Naive B cell (primary cell): ENCODE data around the gene HSF5. TPM values are rescaled to one million over a fixed set of nuclear protein-coding genes. Genes with fewer than 3 reads are reported as not detected.
"Not testable (repeated sequence)": the region's sequence is repeated elsewhere in the genome, so short reads cannot be mapped to it uniquely, and the experiment has no call there.

Experiments
- ATAC-seq, 2 donors: fragments of 150-1000 bp; cut with Tn5 transposase; 2 replicates each; pipeline ENCODE4 v1.10.0; 2021; ENCODE audit warnings: low read depth in 2 of 2, mild to moderate bottlenecking in 2 of 2, moderate library complexity in 2 of 2
- DNase-seq: peaks from one replicate; pipeline ENCODE4 v3.0.0; 2022
- H3K27ac Mint-ChIP-seq, 6 donors: one replicate each; pipeline ENCODE4 v1.8.0; 2020 to 2022; ENCODE audit warnings: mild to moderate bottlenecking in 6 of 6, mixed read lengths in 6 of 6, moderate library complexity in 5 of 6, inconsistent platforms in 2 of 6
- H3K27me3 Mint-ChIP-seq, 3 donors: one replicate each; pipeline ENCODE4 v1.8.0; 2021 to 2022; ENCODE audit warnings: mixed read lengths in 3 of 3, mild to moderate bottlenecking in 1 of 3
- H3K36me3 Mint-ChIP-seq, 2 donors: one replicate each; pipeline ENCODE4 v1.8.0; 2020 to 2022; ENCODE audit warnings: mixed read lengths in 2 of 2, inconsistent platforms in 1 of 2, mild to moderate bottlenecking in 1 of 2
- H3K4me1 Mint-ChIP-seq, 3 donors: one replicate each; pipeline ENCODE4 v1.8.0; 2020 to 2022; ENCODE audit warnings: mixed read lengths in 3 of 3, inconsistent platforms in 1 of 3, mild to moderate bottlenecking in 1 of 3, moderate library complexity in 1 of 3
- H3K4me3 Mint-ChIP-seq, 8 donors: one replicate each; pipeline ENCODE4 v1.8.0; 2020 to 2022; ENCODE audit warnings: mild to moderate bottlenecking in 8 of 8, mixed read lengths in 8 of 8, moderate library complexity in 8 of 8, inconsistent platforms in 2 of 8
- H3K9me3 Mint-ChIP-seq, 7 donors: one replicate each; pipeline ENCODE4 v1.8.0; 2020 to 2022; ENCODE audit warnings: mixed read lengths in 7 of 7, mild to moderate bottlenecking in 5 of 7, inconsistent platforms in 2 of 7, moderate library complexity in 1 of 7
- polyA plus RNA-seq, 6 donors: library from polyadenylated mRNA; unstranded; fragments of 300-500 nt; fragmentation: Illumina TruSeq; gene quantifications; one replicate each; pipeline ENCODE4 v1.2.3, GENCODE V29; 2021; ENCODE audit warnings: low read depth in 6 of 6

The HSF5 gene
- polyA plus RNA-seq, 6 donors from 2014 or later, result 1.3 to 4.6 (median 3.1) TPM

DNA sequence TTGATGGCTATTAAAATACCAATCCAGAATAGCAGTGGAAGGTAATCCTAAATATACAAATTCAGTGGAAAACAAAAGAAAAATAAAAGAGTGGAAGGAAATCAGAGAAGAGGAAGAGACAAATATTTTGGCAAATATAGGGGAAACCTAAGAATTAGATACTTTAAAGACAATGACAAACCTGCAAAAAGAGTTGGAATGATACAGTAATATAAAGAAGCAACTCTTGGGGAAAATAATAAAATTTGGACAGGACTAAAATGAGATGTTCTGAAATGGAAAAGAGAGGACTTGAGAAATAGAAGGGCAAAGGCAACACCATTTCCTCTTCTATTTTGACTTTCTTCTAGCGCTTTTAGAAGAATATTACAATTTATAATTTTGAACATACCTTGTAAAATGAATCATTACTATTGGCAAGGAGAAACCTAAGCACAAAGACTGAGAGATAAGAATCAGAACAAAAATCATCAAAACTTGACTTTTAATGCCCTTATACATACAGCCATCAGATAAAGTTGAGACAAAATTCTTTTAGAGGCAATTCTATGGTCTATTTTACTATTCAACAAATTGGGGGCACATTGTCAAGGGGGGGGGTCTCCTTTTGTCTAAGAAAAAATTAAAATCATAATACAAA, 76.0 kb downstream of the HSF5 start:
- Mint-ChIP-seq H3K27ac (peak overlapping the region in 2 of 6 donors; percentile 29 to 67), H3K9me3 (no peaks in the 10 kb centered on the region), H3K36me3 (no peaks in the 10 kb centered on the region), H3K27me3 (no peaks in the 10 kb centered on the region), H3K4me3 (no peak overlapping the region), H3K4me1 (peaks cover 0 to 5% (median under 1%) of the 10 kb centered on the region in 3 donors)
- DNase-seq, result no peak
- ATAC-seq, result no peak

GRCh38 chr17:58411408-58411894, 76.8 kb downstream of the HSF5 start:
- ATAC-seq, result no peak
- no peak overlapping the region for H3K4me3 Mint-ChIP-seq
- no peaks in the 10 kb centered on the region for H3K36me3 Mint-ChIP-seq
- no peaks in the 10 kb centered on the region for H3K4me1 Mint-ChIP-seq
- H3K27me3 Mint-ChIP-seq, result no peaks in the 10 kb centered on the region
- peak overlapping the region in 2 of 6 donors; percentile 24 to 29 for H3K27ac Mint-ChIP-seq
- H3K9me3 Mint-ChIP-seq, result no peaks in the 10 kb centered on the region
- no peak for DNase-seq

DNA sequence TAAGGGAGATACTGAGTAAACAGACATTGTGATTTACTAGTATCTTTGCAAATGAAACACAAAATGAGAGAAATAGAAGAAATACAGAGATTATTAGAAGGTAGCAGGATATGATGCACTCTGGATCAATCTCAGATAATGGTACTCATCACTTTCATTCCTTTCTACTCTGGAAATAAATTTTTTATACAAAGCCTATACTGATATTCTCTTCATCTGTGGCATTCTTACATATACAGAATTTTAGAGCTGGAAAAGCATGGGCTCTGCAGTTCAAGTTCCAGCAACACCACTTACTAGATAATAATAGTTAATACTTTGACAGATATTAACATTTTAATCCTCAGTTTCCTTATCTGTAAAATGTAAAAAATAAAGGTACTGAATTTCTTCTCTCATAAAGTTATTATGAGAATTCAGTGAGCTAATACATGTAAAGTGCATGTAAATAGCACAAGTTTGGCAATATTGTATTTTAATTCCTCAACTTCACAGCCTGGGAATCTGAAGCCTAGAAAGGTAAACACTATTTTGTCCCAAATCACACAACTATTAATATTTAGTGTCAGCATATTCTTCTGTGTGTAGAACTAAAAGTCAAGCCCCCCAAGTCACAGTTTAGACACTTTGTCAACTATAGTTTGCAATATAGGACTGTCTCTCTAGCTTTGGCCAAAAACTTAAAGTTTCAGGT, 77.3 kb downstream of the HSF5 start:
- Mint-ChIP-seq H3K4me3 (no peak overlapping the region), H3K9me3 (no peaks in the 10 kb centered on the region), H3K27me3 (no peaks in the 10 kb centered on the region), H3K36me3 (no peaks in the 10 kb centered on the region), H3K27ac (no peak overlapping the region), H3K4me1 (no peaks in the 10 kb centered on the region)
- ATAC-seq (no peak), DNase-seq (no peak)

- no peak for ATAC-seq
- H3K27ac Mint-ChIP-seq, result no peak overlapping the region
- no peaks in the 10 kb centered on the region for H3K9me3 Mint-ChIP-seq
- H3K27me3 Mint-ChIP-seq, result no peaks in the 10 kb centered on the region
- H3K4me3 Mint-ChIP-seq, result no peak overlapping the region
- H3K4me1 Mint-ChIP-seq, result no peaks in the 10 kb centered on the region
- no peaks in the 10 kb centered on the region for H3K36me3 Mint-ChIP-seq
- DNase-seq, result no peak
Measured at GRCh38 chr17:58409432-58409831, 78.8 kb downstream of the HSF5 start.

DNA sequence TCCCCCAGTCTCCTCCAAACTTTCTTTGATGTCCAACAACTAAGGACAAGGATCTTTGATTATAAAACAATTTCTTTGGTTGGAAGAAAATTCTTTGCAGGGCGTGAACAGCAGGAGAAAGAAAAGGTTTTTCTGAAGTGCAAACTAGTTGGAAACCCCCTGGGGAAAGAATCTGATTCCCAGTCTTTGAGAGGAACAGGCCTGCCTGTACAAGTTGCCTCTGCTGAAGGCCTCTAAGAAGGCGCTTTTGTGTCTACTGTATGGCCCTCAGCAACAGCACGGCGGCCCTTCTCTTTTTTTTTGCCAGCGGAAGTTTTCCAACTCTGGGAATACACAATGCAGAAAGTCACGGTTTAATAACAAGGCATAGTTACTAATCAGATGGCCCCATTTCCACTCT, 84.9 kb downstream of the HSF5 start:
- ATAC-seq, result no peak

DNA sequence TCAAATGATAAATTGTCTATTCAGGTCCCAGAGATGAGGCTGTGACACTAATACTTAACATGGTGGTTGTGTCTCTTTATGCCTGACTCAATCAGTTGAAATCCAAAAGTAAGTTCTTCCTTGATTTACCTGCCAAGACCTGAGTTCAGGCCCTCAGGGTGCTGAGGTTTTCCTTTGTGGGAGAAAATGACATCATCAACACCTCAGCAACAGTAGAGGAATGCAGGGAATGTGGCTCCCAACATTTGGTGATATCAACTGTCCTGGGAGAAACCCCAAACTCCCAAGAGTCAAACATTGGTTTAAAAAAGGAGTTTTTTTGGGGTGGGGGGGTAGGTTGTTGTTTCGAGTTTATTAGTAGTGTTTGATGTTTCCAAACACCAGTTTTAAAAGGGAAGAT, 85.5 kb downstream of the HSF5 start:
- Mint-ChIP-seq H3K27me3 (no peaks in the 10 kb centered on the region), H3K9me3 (no peaks in the 10 kb centered on the region), H3K4me1 (no peaks in the 10 kb centered on the region), H3K36me3 (peaks cover 0 to 4% of the 10 kb centered on the region in 2 donors), H3K4me3 (no peak overlapping the region), H3K27ac (no peak overlapping the region)
- DNase-seq (no peak), ATAC-seq (no peak)

More for the DNA sequence above, 84.9 kb downstream of the HSF5 start:
- Mint-ChIP-seq H3K9me3 (no peaks in the 10 kb centered on the region), H3K27me3 (no peaks in the 10 kb centered on the region), H3K27ac (no peak overlapping the region), H3K36me3 (no peaks in the 10 kb centered on the region), H3K4me3 (no peak overlapping the region), H3K4me1 (no peaks in the 10 kb centered on the region)
- no peak for DNase-seq

DNA sequence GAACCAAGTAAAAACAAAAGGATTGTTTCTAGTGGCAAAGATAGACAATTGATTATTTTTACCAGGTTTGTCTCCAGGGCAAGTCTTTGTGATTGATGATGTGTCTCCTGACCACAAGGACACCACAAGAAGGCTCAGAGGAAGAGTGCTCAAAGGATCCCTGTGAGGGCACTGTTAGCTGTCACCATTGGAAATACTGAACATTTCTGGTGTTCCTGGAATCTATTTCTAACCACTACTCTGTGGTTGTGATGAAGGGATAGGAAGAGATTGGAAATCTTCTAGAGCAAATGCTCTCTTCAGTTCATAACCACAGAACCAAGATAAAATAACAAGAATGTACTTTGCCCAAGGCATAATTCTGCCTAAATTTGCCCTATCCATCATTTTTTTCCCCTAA, 86.2 kb downstream of the HSF5 start:
- no peak for DNase-seq
- Mint-ChIP-seq H3K27ac (peak overlapping the region in 1 of 6 donors; percentile 81), H3K27me3 (no peaks in the 10 kb centered on the region), H3K36me3 (peaks cover 0 to 5% of the 10 kb centered on the region in 2 donors), H3K9me3 (no peaks in the 10 kb centered on the region), H3K4me3 (no peak overlapping the region), H3K4me1 (no peaks in the 10 kb centered on the region)
- ATAC-seq, result no peak

GRCh38 chr17:58401287-58401686, 86.9 kb downstream of the HSF5 start:
- H3K4me1 Mint-ChIP-seq, result no peaks in the 10 kb centered on the region
- H3K27me3 Mint-ChIP-seq, result no peaks in the 10 kb centered on the region
- no peaks in the 10 kb centered on the region for H3K9me3 Mint-ChIP-seq
- no peak overlapping the region for H3K4me3 Mint-ChIP-seq
- ATAC-seq (no peak), DNase-seq (no peak)
- H3K36me3 Mint-ChIP-seq, result peaks cover 0 to 5% of the 10 kb centered on the region in 2 donors
- no peak overlapping the region for H3K27ac Mint-ChIP-seq

DNA sequence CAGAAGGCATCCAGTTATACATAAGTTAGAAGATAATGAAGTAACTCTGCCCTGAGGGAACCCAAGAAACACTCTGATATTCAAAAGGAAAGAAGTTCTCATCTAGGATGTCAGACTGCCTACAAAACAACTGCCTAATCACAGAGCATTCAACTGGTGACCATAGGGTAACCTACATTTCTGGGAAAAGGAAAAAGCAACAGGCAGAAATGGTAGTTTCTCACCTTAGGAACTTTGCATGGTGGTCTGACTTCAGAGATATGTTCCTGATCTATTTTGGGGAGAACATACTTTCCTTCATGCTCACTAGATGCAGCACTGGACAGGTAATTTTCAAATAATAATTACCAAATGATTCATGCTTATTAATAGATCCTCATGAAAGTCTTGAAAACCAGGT, 87.4 kb downstream of the HSF5 start:
- DNase-seq (no peak), ATAC-seq (no peak)
- no peak overlapping the region for H3K4me3 Mint-ChIP-seq
- H3K27me3 Mint-ChIP-seq, result no peaks in the 10 kb centered on the region
- H3K9me3 Mint-ChIP-seq, result no peaks in the 10 kb centered on the region
- peaks cover 0 to 5% of the 10 kb centered on the region in 2 donors for H3K36me3 Mint-ChIP-seq
- no peaks in the 10 kb centered on the region for H3K4me1 Mint-ChIP-seq
- no peak overlapping the region for H3K27ac Mint-ChIP-seq

DNA sequence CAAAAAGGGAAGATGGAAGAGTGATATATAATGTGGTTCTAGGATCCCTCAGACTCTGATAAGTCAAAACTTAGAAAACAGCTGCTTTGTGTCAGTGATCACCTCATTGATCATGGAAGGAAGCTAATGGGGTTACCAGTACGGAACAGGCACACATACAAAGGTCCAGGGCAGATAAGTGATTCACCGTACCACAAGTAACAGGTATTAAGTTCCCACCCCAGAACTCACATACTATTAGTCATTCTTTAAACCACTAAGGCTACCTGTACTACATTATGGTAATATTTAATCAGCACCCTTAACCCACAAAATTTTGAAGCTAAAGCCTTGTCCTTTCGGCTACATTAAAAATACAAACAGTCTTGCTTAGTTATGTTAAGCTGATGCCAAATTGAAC, 88.2 kb downstream of the HSF5 start:
- Mint-ChIP-seq H3K4me3 (no peak overlapping the region), H3K27me3 (no peaks in the 10 kb centered on the region), H3K27ac (no peak overlapping the region), H3K9me3 (no peaks in the 10 kb centered on the region), H3K36me3 (peaks cover 0 to 5% of the 10 kb centered on the region in 2 donors), H3K4me1 (no peaks in the 10 kb centered on the region)
- DNase-seq (no peak), ATAC-seq (no peak)

DNA sequence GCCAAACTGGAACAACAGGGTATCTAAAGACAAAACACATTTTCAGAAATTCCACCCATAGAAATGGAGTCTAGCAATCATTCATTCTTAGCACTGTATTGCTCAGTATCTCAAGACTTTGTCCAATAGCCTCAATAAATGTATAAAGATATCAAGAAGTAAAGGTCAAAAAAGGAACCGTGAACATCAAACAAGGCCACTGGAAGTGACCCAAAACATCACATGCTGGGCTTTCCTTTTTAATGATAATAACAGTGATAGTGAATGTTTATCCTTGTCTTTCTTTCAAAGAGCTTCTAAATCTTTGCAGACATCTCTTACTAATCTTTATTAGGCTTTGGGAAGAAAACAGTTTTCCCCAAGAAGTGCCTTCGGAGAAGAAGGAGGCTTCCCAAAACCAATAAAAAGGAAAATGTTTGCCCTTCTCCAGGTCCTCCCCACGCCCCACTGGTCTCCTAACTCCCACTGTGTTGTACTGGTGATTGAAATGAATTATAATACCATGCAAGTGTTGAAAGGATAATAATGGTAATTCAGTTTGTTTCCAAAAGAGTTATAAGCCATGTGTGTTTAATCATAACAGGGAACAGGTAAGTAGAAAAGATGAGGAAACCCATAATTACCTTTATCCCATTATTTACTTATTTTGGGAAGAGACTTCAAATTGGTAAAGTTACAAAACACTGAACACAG, 89.5 kb downstream of the HSF5 start:
- ATAC-seq (no peak), DNase-seq (no peak)
- Mint-ChIP-seq H3K36me3 (peaks cover 0 to 5% of the 10 kb centered on the region in 2 donors), H3K4me3 (no peak overlapping the region), H3K9me3 (no peaks in the 10 kb centered on the region), H3K27me3 (no peaks in the 10 kb centered on the region), H3K27ac (peak overlapping the region in 1 of 6 donors; percentile 20), H3K4me1 (no peaks in the 10 kb centered on the region)

DNA sequence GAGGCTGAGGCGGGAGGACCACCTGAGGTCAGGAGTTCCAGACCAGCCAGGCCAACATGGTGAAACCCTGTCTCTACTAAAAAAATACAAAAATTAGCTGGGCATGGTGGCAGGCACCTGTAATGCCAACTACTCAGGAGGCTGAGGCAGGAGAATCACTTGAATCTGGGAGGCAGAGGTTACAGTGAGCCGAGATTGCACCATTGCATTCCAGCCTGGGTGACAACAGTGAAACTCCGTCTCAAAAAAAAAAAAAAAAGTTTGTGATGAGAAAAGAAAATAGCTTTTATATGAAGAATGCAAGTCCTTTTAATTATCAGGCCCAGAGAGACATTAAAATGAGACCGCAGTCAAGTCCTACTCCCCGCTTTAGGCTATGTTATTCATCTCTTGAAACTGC, 90.8 kb downstream of the HSF5 start:
- not testable (repeated sequence) for H3K27ac Mint-ChIP-seq, H3K9me3 Mint-ChIP-seq, ATAC-seq, H3K4me3 Mint-ChIP-seq, H3K4me1 Mint-ChIP-seq, H3K36me3 Mint-ChIP-seq, H3K27me3 Mint-ChIP-seq, DNase-seq

- H3K27ac Mint-ChIP-seq, result peak overlapping the region in 1 of 6 donors; percentile 60
Measured at GRCh38 chr17:58396173-58396572, 92.0 kb downstream of the HSF5 start.

More at GRCh38 chr17:58396173-58396572, 92.0 kb downstream of the HSF5 start:
- Mint-ChIP-seq H3K36me3 (peaks cover 0 to 5% of the 10 kb centered on the region in 2 donors), H3K9me3 (no peaks in the 10 kb centered on the region), H3K27me3 (no peaks in the 10 kb centered on the region), H3K4me1 (no peaks in the 10 kb centered on the region), H3K4me3 (no peak overlapping the region)
- ATAC-seq (no peak), DNase-seq (no peak)
